Germinal center (tissue), 1 donor: ENCODE results near the gene CIITA.

Experiments
- DNase-seq: peaks from one replicate; pipeline ENCODE4 v3.0.0; 2012; ENCODE audit warnings: mixed read lengths, low spot score

Gene CIITA

GRCh38 chr16:10878644-10879501, 1.9 kb downstream of the CIITA start:
- DNase-seq = peak; percentile 61

GRCh38 chr16:10879681-10880589, 2.9 kb downstream of the CIITA start:
- no peak for DNase-seq

DNA sequence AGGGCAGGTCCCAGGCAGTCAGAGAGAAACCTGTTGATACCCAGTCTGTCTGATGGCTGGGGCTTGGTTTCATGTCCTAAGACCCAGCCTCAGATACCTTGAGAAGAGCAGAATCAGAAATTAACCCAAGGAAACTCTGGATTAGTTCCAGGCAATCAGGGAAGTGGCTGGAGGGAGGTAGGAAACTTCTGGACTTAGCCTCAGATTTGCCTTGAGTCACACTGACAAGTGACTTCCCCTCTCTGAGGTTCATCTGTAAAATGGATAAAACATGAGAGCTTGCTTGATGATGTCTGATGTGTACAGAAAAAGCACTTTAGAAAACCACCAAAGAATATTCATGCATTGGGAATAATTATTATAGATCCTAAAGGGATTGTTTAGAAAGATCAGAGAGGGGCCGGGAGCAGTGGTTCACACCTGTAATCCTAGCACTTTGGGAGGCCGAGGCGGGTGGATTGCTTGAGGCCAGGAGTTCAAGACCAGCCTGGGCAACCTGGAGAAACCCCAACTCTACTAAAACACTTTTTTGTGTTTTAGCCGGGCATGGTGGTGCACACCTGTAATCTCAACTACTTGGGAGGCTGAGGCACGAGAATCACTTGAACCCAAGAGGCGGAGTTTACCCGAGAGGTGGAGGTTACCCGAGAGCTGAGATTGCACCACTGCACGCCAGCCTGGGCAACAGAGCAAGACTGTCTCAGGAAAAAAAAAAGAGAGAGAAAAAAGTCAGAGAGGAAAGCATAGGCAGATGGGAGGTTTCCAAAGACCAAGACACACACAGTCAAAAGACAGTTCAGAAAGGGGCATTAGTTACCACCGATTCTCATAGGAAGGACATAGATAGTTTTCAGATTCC, 3.8 kb downstream of the CIITA start:
- DNase-seq = no peak

GRCh38 chr16:10881479-10882030, 4.6 kb downstream of the CIITA start:
- no peak for DNase-seq

GRCh38 chr16:10883004-10883403, 6.0 kb downstream of the CIITA start:
- DNase-seq = no peak

DNA sequence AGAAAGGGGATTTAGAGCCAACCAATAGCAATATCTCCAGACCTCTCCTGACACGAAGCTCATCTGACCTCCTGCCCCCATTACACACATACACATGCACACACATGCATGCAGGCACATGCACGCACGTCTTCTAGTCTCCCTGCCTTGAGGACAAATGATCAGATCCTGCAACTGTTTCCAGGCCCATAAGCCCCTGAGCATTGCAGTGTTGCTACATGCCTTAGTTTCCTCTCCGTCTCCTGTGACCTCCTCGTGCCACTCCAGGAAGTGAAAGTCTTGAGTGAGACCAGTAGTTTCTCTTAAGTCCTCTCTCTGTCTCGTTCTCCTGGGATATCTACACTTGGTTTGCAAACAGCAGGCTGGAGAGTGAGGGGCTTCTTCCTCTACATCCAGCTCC, 8.2 kb downstream of the CIITA start:
- no peak for DNase-seq

DNA sequence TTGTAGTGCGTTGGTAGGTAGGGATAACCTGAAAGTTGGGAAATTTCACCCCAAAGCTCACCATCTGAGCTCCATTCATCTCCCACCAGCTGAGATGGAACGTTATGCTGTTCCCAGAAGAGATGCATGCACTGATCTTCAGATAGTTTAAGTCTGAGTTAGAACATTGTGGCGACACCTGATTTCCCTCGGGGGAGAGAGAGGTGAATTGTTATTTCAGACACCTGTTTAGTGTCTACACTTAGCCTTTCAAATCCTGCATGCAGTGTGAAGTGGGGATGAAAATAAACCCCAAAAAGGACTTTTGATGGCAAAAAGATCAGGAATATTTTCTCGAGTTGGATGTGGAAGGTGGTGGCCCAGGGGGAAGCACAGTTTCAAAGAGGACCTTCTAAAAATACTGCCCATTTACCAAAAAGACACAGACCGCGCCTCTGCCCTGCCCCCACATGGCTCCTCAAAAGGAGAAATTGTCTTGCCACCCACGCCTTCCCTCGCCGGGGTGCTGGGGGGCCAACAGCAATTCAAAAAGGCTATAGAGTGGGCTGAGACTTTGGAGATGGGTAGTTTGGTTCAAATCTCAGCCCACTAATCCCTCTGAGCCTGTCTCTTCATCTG, 11.4 kb downstream of the CIITA start:
- no peak for DNase-seq

DNA sequence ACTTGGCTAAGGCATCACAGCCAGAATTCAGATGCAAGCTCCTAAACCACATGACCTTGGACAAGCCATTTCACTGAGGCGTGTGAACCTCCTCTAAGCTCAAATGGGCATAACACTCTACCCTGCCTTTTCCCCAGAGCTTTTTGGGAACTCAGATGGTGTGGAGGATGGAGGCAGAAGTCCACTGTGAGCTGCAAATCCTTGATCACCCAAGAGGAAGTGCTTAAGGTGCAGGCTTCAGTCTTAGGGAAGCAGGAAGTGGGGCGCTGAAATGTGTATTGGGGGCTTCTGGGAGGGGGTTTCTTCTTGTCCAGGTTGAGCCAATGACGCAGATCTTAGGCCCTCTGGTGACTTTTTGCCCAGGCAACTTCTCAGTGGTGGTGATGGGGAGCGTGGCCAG, 12.9 kb downstream of the CIITA start:
- DNase-seq = no peak

DNA sequence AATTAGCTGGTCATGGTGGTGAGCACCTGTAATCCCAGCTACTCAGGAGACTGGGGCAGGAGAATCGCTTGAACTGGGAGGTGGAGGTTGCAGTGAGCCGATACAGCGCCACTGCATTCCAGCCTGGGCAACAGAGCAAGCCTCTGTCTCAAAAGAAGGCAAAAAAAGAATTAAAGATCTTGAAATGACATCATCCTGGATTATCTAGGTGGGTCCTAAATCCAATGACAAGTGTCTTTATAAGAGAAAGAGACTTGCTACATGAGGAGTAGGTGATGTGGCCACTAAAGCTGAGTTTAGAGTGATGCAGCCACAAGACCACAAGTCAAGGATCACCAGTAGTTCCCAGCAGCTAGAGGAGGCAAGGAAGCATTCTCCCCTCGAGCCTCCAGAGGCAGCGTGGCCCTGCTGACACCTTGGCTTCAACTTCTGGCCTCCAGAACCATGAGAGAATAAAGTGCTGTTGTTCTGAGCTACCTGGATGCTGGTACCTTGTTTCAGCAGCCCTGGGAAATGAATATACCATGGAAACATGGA, 15.8 kb downstream of the CIITA start:
- no peak for DNase-seq

- DNase-seq = peak; percentile 56
Observed at GRCh38 chr16:10895053-10895946, 18.3 kb downstream of the CIITA start.

- no peak for DNase-seq
Observed at GRCh38 chr16:10896165-10896564, 19.2 kb downstream of the CIITA start.

DNA sequence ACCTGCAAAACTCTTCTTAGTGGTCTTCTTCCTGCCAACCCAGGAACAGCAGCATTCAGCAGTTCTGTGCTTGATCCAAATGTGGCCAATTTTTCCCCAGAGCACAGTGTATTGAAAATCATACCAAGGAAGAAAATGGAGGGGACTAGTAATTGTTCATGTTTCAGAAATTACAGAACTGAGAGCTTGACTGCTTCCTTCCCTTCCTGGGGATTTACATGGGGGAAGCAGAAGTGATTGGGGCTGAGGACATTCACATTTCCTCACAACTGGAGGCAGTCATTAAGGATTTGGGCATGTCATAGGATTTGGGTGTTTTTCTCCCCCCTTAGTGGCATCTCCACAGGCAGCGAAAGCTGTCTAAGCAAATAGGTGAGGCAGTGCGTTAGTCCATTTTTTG, 19.7 kb downstream of the CIITA start:
- DNase-seq = no peak

DNA sequence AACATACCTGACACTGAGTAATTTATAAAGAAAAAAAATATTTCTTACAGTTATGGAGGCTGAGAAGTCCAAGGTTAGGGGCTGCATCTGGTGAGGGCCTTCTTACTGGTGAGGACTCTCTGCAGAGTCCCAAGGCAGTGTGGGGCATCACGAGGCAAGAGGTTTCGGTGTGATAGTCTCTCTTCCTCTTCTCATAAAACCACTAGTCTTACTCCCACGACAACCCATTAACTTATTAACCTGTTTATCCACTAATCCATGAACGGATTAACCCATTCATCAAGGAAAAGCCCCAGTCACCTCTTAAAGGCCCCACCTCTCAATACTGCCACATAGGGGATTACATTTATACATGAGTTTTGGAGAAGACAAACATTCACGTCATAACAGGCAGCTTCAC, 20.1 kb downstream of the CIITA start:
- no peak for DNase-seq

- DNase-seq = no peak
Observed at GRCh38 chr16:10902999-10903398, 26.0 kb downstream of the CIITA start.

DNA sequence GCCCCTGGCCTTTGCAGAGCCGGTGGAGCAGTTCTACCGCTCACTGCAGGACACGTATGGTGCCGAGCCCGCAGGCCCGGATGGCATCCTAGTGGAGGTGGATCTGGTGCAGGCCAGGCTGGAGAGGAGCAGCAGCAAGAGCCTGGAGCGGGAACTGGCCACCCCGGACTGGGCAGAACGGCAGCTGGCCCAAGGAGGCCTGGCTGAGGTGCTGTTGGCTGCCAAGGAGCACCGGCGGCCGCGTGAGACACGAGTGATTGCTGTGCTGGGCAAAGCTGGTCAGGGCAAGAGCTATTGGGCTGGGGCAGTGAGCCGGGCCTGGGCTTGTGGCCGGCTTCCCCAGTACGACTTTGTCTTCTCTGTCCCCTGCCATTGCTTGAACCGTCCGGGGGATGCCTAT, 29.5 kb downstream of the CIITA start:
- no peak for DNase-seq

- DNase-seq = no peak
Observed at GRCh38 chr16:10906914-10907756, 30.1 kb downstream of the CIITA start.

GRCh38 chr16:10907757-10908045, 30.7 kb downstream of the CIITA start:
- no peak for DNase-seq

DNA sequence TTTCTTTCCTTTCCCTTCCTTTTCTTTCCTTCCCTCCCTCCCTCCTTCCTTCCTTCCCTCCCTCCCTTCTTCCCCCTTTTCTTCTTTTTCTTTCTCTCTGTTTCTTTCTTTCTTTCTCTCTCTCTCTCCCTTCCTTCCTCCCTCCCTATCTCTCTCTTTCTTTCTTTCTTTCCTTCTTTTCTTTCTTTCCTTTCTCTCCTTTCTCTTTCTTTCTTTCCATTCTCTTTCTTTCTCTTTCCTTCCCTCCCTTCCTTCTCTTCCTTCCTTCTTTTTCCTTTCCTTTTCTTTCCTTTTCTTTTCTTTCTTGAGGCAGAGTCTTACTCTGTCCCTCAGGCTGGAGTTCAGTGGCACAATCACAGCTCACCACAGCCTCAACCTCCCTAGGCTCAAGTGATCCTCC, 34.3 kb downstream of the CIITA start:
- no peak for DNase-seq

DNA sequence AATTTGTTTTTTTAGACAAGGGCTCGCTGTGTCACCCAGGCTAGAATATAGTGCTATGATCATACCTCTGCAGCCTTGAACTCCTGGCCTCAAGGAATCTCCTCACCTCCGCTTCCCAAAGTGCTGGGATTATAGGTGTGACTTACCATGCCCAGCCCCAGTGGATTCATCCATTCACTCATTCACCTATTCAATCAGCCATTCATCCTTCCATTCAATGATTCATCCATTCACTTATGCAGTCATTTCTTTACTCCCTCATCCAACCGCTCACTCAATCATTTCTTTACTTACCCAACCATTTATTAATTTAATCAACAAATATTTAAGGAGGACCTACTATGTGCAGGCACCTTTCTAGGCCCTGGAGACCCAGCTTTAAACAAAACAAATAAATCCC, 39.5 kb downstream of the CIITA start:
- DNase-seq = no peak
